Fibroblast of villous mesenchyme (primary cell): ENCODE measurements around the gene CUBN. TPM values are rescaled to one million over a fixed set of nuclear protein-coding genes. Genes with fewer than 3 reads are reported as not detected.

Experiments used
- DNase-seq: peaks from one replicate; pipeline ENCODE4 v3.0.0-alpha.2; 2010; ENCODE audit warnings: low read depth
- H3K4me3 ChIP-seq: 2 replicates; pipeline ENCODE4 v1.5.1; 2011; ENCODE audit warnings: low read depth, mild to moderate bottlenecking, low read length
- total RNA-seq: library from RNA; depleted of rRNA; stranded (reverse); fragments of >200 nt; gene quantifications from 2 replicates; pipeline ENCODE4 v1.2.3, GENCODE V29; 2012
- TF ChIP-seq, protein P1 (sequence below): IDR thresholded peaks from 2 replicates; pipeline ENCODE4 v1.5.1; 2012; ENCODE audit warnings: low read depth, mild to moderate bottlenecking, low read length; ENCODE audit not compliant: insufficient read depth

The CUBN gene
- total RNA-seq, 1 donor, result 0.86 TPM

DNA sequence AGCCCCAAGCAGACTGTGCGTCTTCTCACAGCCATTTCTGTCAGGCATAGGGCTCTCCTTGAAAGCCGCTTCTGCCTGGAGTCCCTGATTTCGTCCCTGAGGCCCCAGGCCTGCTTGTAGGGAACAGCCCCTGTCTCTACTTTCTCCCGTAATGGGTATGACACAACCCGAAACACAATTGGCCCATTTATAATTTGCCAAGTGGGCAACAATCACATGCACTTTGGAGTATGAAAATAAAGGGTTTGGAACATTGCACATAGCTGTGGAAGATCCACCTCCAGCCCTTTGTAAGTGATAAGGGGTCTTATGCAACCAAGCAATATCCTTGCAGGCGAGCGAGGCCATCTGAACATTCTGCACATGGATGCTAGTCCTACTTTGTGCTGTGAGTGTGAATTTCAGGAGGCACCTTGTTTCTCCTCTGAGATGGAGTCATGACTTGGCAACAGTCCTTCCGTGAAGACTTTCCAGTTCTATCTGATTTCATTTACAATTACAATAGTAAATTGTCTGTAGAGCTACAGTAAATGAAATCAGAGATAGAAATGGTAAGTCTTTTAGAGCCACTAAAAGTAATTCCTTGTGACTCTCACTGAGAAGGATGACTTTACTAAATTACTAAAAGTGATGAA is 141.5 kb downstream of the CUBN start:
- H3K4me3 ChIP-seq, result no peak overlapping the region
- TF ChIP-seq, protein P1, sequence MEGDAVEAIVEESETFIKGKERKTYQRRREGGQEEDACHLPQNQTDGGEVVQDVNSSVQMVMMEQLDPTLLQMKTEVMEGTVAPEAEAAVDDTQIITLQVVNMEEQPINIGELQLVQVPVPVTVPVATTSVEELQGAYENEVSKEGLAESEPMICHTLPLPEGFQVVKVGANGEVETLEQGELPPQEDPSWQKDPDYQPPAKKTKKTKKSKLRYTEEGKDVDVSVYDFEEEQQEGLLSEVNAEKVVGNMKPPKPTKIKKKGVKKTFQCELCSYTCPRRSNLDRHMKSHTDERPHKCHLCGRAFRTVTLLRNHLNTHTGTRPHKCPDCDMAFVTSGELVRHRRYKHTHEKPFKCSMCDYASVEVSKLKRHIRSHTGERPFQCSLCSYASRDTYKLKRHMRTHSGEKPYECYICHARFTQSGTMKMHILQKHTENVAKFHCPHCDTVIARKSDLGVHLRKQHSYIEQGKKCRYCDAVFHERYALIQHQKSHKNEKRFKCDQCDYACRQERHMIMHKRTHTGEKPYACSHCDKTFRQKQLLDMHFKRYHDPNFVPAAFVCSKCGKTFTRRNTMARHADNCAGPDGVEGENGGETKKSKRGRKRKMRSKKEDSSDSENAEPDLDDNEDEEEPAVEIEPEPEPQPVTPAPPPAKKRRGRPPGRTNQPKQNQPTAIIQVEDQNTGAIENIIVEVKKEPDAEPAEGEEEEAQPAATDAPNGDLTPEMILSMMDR, result no peak
- no peak for DNase-seq

- DNase-seq, result peak; percentile 78
- TF ChIP-seq, protein P1, result no peak
- no peak overlapping the region for H3K4me3 ChIP-seq
These were observed 142.4 kb downstream of the CUBN start for GRCh38 chr10:16987206-16987621.

DNA sequence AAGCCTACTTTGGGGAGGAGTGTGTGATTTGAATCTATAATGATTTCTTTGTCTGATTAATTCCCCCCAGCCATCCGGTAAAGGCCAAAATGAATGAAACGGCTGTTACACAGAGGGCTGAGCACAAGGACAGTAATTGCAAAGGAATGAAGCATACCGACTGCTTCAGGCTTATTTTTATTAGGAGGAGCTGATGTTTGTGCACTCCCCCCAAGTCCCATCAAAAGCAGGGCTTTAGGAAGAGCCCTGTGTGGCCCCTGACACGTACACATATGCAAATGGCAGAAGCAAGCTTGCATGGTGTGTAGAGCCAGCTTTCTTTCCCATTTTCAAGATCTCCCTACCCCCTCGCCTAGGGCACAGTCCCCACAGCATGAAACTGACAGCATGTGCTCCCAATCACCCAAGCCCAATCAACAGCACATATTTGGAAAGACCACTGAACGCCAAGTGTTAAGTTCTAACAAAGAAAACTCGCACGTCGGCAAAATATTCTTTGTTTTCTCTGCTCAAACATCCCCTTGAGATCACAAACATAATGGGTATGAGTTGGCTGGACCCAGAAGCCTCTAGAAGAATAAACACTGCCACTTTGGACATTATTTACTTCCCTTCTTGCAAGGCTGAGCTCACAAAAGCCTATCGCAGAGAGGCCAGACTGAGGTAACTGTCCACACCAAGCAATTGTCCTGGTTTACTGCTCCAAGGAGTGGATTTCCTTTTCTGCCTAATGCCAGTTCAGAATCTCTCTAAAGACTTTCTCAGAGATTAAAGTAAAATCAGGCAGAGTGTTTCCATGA is 143.0 kb downstream of the CUBN start:
- TF ChIP-seq, protein P1, result no peak
- H3K4me3 ChIP-seq, result no peak overlapping the region
- DNase-seq, result peak; percentile 61

- TF ChIP-seq, protein P1, result no peak
- H3K4me3 ChIP-seq, result no peak overlapping the region
- no peak for DNase-seq
These were observed 143.6 kb downstream of the CUBN start for GRCh38 chr10:16986082-16986405.

DNA sequence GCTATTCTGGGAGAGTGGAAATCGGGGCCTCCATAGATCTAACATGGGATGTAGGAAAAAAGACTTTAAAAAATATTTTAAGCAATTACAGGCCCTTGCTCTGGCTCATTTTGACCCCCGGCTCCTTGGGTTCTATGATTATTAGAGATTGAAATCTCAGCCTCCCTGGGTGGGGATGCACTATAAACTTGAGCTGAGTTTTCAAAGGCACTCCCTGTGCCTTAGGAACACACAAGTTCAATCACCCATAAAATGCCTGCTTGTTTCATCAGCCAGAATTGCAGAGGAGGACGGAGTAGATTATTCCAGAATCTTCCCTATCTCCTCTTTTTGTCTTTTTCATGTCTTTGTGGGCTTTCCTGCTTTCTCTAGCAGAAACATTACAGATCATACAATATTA is 145.4 kb downstream of the CUBN start:
- no peak for DNase-seq
- TF ChIP-seq, protein P1, result no peak
- no peak overlapping the region for H3K4me3 ChIP-seq

- DNase-seq, result no peak
- TF ChIP-seq, protein P1, result no peak
- no peak overlapping the region for H3K4me3 ChIP-seq
These were observed 152.8 kb downstream of the CUBN start for GRCh38 chr10:16976803-16977202.
